Smooth muscle cell (in vitro differentiated cells): Measurements from ENCODE around the gene ZSWIM7. TPM values are rescaled to one million over a fixed set of nuclear protein-coding genes. Genes with fewer than 3 reads are reported as not detected.

Experiments used
- DNase-seq: peaks from one replicate; lab custom pipeline; 2025; ENCODE audit not compliant: unreplicated experiment; lab: John Stamatoyannopoulos, UW
- H2AFZ ChIP-seq: fragments of 200-600 bp; sonication (generic); 2 replicates; pipeline ENCODE4 v1.6.0; 2016; ENCODE audit warnings: antibody characterized with exemption, low read depth, mild to moderate bottlenecking
- H3F3A ChIP-seq: fragments of 200-600 bp; sonication (generic); 2 replicates; pipeline ENCODE4 v1.6.0; 2017; ENCODE audit warnings: antibody characterized with exemption, low read depth
- H3K27ac ChIP-seq: fragments of 200-600 bp; sonication (generic); 2 replicates; pipeline ENCODE4 v1.5.1; 2016; ENCODE audit warnings: low read depth, mild to moderate bottlenecking
- H3K27me3 ChIP-seq: fragments of 200-600 bp; sonication (generic); 2 replicates; pipeline ENCODE4 v1.6.1; 2016; ENCODE audit warnings: low read depth, mild to moderate bottlenecking
- H3K36me3 ChIP-seq: fragments of 200-600 bp; sonication (generic); 2 replicates; pipeline ENCODE4 v1.5.1; 2016; ENCODE audit warnings: low read depth
- H3K4me1 ChIP-seq: fragments of 200-600 bp; sonication (generic); 2 replicates; pipeline ENCODE4 v1.5.1; 2016; ENCODE audit warnings: low read depth
- H3K4me2 ChIP-seq: fragments of 200-600 bp; sonication (generic); 2 replicates; pipeline ENCODE4 v1.6.0; 2016; ENCODE audit warnings: mild to moderate bottlenecking
- H3K4me3 ChIP-seq: fragments of 200-600 bp; sonication (generic); 2 replicates; pipeline ENCODE4 v1.5.1; 2016; ENCODE audit warnings: mild to moderate bottlenecking
- H3K79me2 ChIP-seq: fragments of 200-600 bp; sonication (generic); 2 replicates; pipeline ENCODE4 v1.6.0; 2016; ENCODE audit warnings: low read depth, mild to moderate bottlenecking
- H3K9ac ChIP-seq: fragments of 200-600 bp; sonication (generic); 2 replicates; pipeline ENCODE4 v1.6.0; 2016; ENCODE audit warnings: low read depth
- H3K9me3 ChIP-seq: fragments of 200-600 bp; sonication (generic); replicated peaks from 2 replicates; pipeline ENCODE4 v1.5.1; 2016; ENCODE audit warnings: low read depth
- H4K20me1 ChIP-seq: fragments of 200-600 bp; sonication (generic); 2 replicates; pipeline ENCODE4 v1.6.0; 2016; ENCODE audit warnings: low read depth
- WGBS: methylation state at CpG from one replicate; pipeline ENCODE4 v1.1.7; 2016; ENCODE audit warnings: low lambda C conversion rate; 5-methylcytosine and 5-hydroxymethylcytosine counted together
- polyA plus RNA-seq: library from polyadenylated mRNA; unstranded; fragments of >200 nt; fragmentation: Nextera tagmentation; extraction: Ambion mirVana; gene quantifications from 2 replicates; pipeline ENCODE4 v1.2.1, GENCODE V29; 2016
- total RNA-seq: library from RNA; depleted of rRNA; stranded (reverse); fragments of >200 nt; gene quantifications from 2 replicates; pipeline ENCODE4 v1.2.3, GENCODE V29; 2014
- TF ChIP-seq, protein P1 (sequence below): fragments of 200-600 bp; sonication (generic); IDR thresholded peaks from 2 replicates; pipeline ENCODE4 v1.5.1; 2017; ENCODE audit warnings: borderline replicate concordance, mild to moderate bottlenecking, antibody characterized with exemption; ENCODE audit not compliant: insufficient read depth, poor library complexity, severe bottlenecking

ZSWIM7 gene
- total and polyA plus RNA-seq, 2 experiments from 2014 or later, result 11.7 to 23.6 TPM

DNA sequence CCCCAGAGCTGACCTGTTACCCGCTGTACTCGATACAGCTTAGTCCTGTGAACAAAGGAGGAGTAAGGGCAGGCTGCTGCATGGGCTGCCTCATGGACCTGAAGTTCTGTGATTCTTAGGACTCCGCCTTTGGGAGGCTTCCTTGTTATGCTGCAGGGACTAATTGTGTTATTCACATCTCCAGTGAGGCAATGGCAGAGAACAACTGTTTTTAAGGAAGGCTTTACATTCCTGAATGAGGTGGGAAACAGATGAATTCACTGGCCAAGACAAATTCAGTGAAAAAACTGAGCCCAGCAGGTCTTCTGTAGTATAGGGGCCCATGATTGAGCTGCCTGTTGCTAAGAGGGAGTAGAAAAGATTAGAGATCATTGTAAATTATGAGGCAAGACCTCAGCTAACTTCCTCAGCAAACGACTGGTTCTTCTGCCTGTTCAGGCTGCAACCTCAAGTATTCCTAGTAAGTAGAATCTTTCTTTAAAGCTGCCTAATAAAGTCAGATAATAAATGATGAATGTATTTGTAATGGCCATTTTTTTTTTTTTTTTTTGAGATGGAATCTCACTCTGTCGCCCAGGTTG is 28.3 kb downstream of the ZSWIM7 start:
- H3K9ac ChIP-seq, result no peak overlapping the region
- peaks cover 6% of the 10 kb centered on the region for H3K4me1 ChIP-seq
- no peak for DNase-seq
- no peaks in the 10 kb centered on the region for H3K9me3 ChIP-seq
- H3K4me2 ChIP-seq, result no peak overlapping the region
- H3K4me3 ChIP-seq, result no peak overlapping the region
- no peak overlapping the region for H2AFZ ChIP-seq
- TF ChIP-seq, protein P1, sequence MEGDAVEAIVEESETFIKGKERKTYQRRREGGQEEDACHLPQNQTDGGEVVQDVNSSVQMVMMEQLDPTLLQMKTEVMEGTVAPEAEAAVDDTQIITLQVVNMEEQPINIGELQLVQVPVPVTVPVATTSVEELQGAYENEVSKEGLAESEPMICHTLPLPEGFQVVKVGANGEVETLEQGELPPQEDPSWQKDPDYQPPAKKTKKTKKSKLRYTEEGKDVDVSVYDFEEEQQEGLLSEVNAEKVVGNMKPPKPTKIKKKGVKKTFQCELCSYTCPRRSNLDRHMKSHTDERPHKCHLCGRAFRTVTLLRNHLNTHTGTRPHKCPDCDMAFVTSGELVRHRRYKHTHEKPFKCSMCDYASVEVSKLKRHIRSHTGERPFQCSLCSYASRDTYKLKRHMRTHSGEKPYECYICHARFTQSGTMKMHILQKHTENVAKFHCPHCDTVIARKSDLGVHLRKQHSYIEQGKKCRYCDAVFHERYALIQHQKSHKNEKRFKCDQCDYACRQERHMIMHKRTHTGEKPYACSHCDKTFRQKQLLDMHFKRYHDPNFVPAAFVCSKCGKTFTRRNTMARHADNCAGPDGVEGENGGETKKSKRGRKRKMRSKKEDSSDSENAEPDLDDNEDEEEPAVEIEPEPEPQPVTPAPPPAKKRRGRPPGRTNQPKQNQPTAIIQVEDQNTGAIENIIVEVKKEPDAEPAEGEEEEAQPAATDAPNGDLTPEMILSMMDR, result no peak
- H4K20me1 ChIP-seq, result peaks cover 25% of the 10 kb centered on the region
- no peaks in the 10 kb centered on the region for H3K27me3 ChIP-seq
- no peaks in the 10 kb centered on the region for H3K36me3 ChIP-seq
- H3K79me2 ChIP-seq, result peaks cover 3% of the 10 kb centered on the region
- 84% methylated on average over 5 of the region's 5 CpGs for WGBS
- H3K27ac ChIP-seq, result no peak overlapping the region
- no peaks in the 10 kb centered on the region for H3F3A ChIP-seq

DNA sequence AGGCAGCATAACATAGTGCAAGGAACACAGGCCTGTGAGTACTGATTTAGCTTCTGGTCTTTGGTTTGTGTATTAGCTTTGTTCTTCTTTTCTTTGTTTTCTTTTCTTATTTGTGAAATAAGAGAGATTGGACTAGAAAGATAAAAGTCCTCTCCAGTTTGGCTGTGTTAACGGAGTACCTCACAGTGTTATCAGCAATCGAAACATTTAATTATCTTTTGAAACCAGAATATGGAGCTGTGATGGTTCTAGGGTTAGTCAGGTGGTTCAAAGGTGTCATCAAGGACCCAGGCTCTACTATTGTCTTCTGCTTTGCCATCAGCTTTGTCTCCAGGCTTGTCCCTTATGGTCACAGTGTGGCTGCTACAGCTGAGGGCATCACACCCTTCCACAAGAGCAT is 29.0 kb downstream of the ZSWIM7 start:
- no peak overlapping the region for H2AFZ ChIP-seq
- peaks cover 11% of the 10 kb centered on the region for H3K4me1 ChIP-seq
- no peaks in the 10 kb centered on the region for H3K9me3 ChIP-seq
- TF ChIP-seq, protein P1, result no peak
- peaks cover 3% of the 10 kb centered on the region for H3K79me2 ChIP-seq
- H3K36me3 ChIP-seq, result no peaks in the 10 kb centered on the region
- H3F3A ChIP-seq, result no peaks in the 10 kb centered on the region
- no peak overlapping the region for H3K4me2 ChIP-seq
- H3K4me3 ChIP-seq, result no peak overlapping the region
- H4K20me1 ChIP-seq, result peaks cover 32% of the 10 kb centered on the region
- 100% methylated on average over 2 of the region's 2 CpGs for WGBS
- no peak overlapping the region for H3K27ac ChIP-seq
- no peak for DNase-seq
- no peak overlapping the region for H3K9ac ChIP-seq
- H3K27me3 ChIP-seq, result no peaks in the 10 kb centered on the region

DNA sequence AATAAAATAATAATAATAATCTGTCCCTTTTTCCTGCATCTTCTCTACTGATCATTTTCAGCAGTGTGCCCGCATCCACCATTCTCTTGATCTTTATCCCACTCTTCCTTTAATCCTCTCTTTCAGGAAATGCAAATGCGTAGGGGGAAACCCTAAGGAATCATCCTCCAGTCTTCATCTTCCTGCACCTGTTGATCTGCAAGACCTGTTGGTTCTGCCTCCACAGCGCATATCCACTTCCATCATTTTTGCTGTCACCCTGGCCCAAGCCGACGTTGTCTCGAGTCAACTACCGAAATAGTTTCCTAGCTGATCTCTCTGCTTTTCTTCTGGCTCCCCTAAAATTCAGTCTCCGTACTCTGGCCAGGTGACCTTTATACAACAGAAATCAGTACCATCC is 30.0 kb downstream of the ZSWIM7 start:
- no peak overlapping the region for H3K4me3 ChIP-seq
- no peak overlapping the region for H3K9ac ChIP-seq
- TF ChIP-seq, protein P1, result no peak
- no peaks in the 10 kb centered on the region for H3K36me3 ChIP-seq
- H2AFZ ChIP-seq, result no peak overlapping the region
- no peaks in the 10 kb centered on the region for H3K9me3 ChIP-seq
- 97% methylated on average over 8 of the region's 8 CpGs for WGBS
- H3F3A ChIP-seq, result no peaks in the 10 kb centered on the region
- H4K20me1 ChIP-seq, result peaks cover 32% of the 10 kb centered on the region
- no peak overlapping the region for H3K27ac ChIP-seq
- H3K4me2 ChIP-seq, result no peak overlapping the region
- DNase-seq, result no peak
- no peaks in the 10 kb centered on the region for H3K27me3 ChIP-seq
- peaks cover 3% of the 10 kb centered on the region for H3K79me2 ChIP-seq
- H3K4me1 ChIP-seq, result peaks cover 11% of the 10 kb centered on the region
